Keratinocyte (primary cell): ENCODE data around the gene GOLGA8T. TPM values are rescaled to one million over a fixed set of nuclear protein-coding genes. Genes with fewer than 3 reads are reported as not detected.
"Not testable (repeated sequence)": the region's sequence is repeated elsewhere in the genome, so short reads cannot be mapped to it uniquely, and the experiment has no call there.

Experiments
- DNase-seq: peaks from one replicate; pipeline ENCODE4 v3.0.0-alpha.2; 2011; ENCODE audit warnings: low read depth, missing footprints, low spot score
- FAIRE-seq: peaks from 2 replicates; lab custom pipeline; 2011; peaks lifted over from hg19 to GRCh38; lab: Jason Lieb, UNC
- H2AFZ ChIP-seq: 2 replicates; pipeline ENCODE4 v1.6.0; 2012; ENCODE audit warnings: low read length, control low read depth, inconsistent platforms; ENCODE audit not compliant: control insufficient read depth
- H3K27ac ChIP-seq: 2 replicates; pipeline ENCODE4 v1.5.1; 2011; ENCODE audit warnings: low read length; ENCODE audit not compliant: control insufficient read depth, insufficient read depth
- H3K27me3 ChIP-seq: 3 replicates; pipeline ENCODE4 v1.6.0; 2011; ENCODE audit warnings: low read length; ENCODE audit not compliant: control insufficient read depth, insufficient read depth; ENCODE audit errors: extremely low read depth
- H3K36me3 ChIP-seq, 2 experiments: 2 replicates in 1 of 2; 3 replicates in 1 of 2; pipeline ENCODE4 v1.5.1; 2011; ENCODE audit warnings: low read length in 2 of 2, mild to moderate bottlenecking in 1 of 2; ENCODE audit not compliant: control insufficient read depth in 2 of 2, insufficient read depth in 2 of 2; ENCODE audit errors: extremely low read depth in 1 of 2
- H3K4me1 ChIP-seq: 3 replicates; pipeline ENCODE4 v1.5.1; 2011; ENCODE audit warnings: low read length; ENCODE audit not compliant: control insufficient read depth, insufficient read depth; ENCODE audit errors: extremely low read depth
- H3K4me2 ChIP-seq: 3 replicates; pipeline ENCODE4 v1.6.0; 2011; ENCODE audit warnings: low read depth, low read length; ENCODE audit not compliant: control insufficient read depth, insufficient read depth; ENCODE audit errors: extremely low read depth
- H3K4me3 ChIP-seq, 3 experiments: fragments of 200-600 bp in 1 of 3; sonication (generic) in 1 of 3; 2 replicates in 2 of 3; 3 replicates in 1 of 3; pipeline ENCODE4 v1.5.1; 2011 to 2016; ENCODE audit warnings: low read length in 3 of 3, mild to moderate bottlenecking in 3 of 3, control low read depth in 2 of 3, inconsistent platforms in 1 of 3, low read depth in 1 of 3, mixed read lengths in 1 of 3, mixed run types in 1 of 3, moderate library complexity in 1 of 3; ENCODE audit not compliant: control insufficient read depth in 2 of 3, insufficient read depth in 2 of 3; ENCODE audit errors: extremely low read depth in 1 of 3
- H3K79me2 ChIP-seq: 2 replicates; pipeline ENCODE4 v1.6.0; 2012; ENCODE audit warnings: low read length; ENCODE audit not compliant: control insufficient read depth, insufficient read depth
- H3K9ac ChIP-seq: 3 replicates; pipeline ENCODE4 v1.6.0; 2011; ENCODE audit warnings: low read length; ENCODE audit not compliant: control insufficient read depth, insufficient read depth; ENCODE audit errors: extremely low read depth
- H3K9me1 ChIP-seq: 3 replicates; pipeline ENCODE4 v1.6.0; 2011; ENCODE audit warnings: low read length; ENCODE audit not compliant: control insufficient read depth, insufficient read depth; ENCODE audit errors: extremely low read depth
- H3K9me3 ChIP-seq: 2 replicates; pipeline ENCODE4 v1.5.1; 2012; ENCODE audit warnings: low read depth, low read length; ENCODE audit not compliant: control insufficient read depth
- H4K20me1 ChIP-seq: 3 replicates; pipeline ENCODE4 v1.6.0; 2011; ENCODE audit warnings: low read length; ENCODE audit not compliant: control insufficient read depth, insufficient read depth; ENCODE audit errors: extremely low read depth
- dilution Hi-C: fragments of 300-500 bp; cut with MboI; formaldehyde crosslinking; loops from one replicate; pipeline ENCODE4 v1.7.0; 2020; ENCODE audit warnings: low sequenced_read_pairs; ENCODE audit not compliant: extremely low pct_ligation_motif_present
- polyA plus RNA-seq, 5 experiments: library from polyadenylated mRNA; depleted of rRNA in 3 of 5; stranded (reverse) in 3 of 5; stranded (forward) in 1 of 5; unstranded in 1 of 5; fragments of >200 nt; gene quantifications; 1 replicate in 1 of 5; 2 replicates in 3 of 5; 3 replicates in 1 of 5; pipeline versions ENCODE4 v1.2.1 to v1.2.3, GENCODE V29; 2011 to 2012; ENCODE audit warnings: missing spikeins in 2 of 5, low read depth in 1 of 5, low replicate concordance in 1 of 5

GOLGA8T gene
- polyA plus RNA-seq, 1 donor (not counting 4 experiments of a cell fraction or from before 2014, with no cell fraction given): not detected

GRCh38 chr15:30163759-30164158 is 28.9 kb downstream of the GOLGA8T start:
- H3K27ac ChIP-seq, H3K4me1 ChIP-seq, H2AFZ ChIP-seq, H3K27me3 ChIP-seq, H3K9ac ChIP-seq, dilution Hi-C loops, H3K4me3 ChIP-seq, H3K36me3 ChIP-seq, DNase-seq, H3K4me2 ChIP-seq, H3K9me1 ChIP-seq, H4K20me1 ChIP-seq, H3K9me3 ChIP-seq, FAIRE-seq, H3K79me2 ChIP-seq: not testable (repeated sequence)

- FAIRE-seq, H3K4me1 ChIP-seq, H3K9me1 ChIP-seq, H3K27me3 ChIP-seq, H3K9ac ChIP-seq, H3K4me3 ChIP-seq, H3K79me2 ChIP-seq, DNase-seq, H2AFZ ChIP-seq, H3K27ac ChIP-seq, dilution Hi-C loops, H3K4me2 ChIP-seq, H3K9me3 ChIP-seq, H4K20me1 ChIP-seq, H3K36me3 ChIP-seq: not testable (repeated sequence)
Measured at GRCh38 chr15:30164257-30164656, 29.4 kb downstream of the GOLGA8T start.

GRCh38 chr15:30167403-30167802 is 32.6 kb downstream of the GOLGA8T start:
- H3K36me3 ChIP-seq, H2AFZ ChIP-seq, DNase-seq, FAIRE-seq, H3K4me3 ChIP-seq, H3K27ac ChIP-seq, H3K9me3 ChIP-seq, H3K79me2 ChIP-seq, H3K9me1 ChIP-seq, H3K27me3 ChIP-seq, dilution Hi-C loops, H3K4me1 ChIP-seq, H4K20me1 ChIP-seq, H3K4me2 ChIP-seq, H3K9ac ChIP-seq: not testable (repeated sequence)

GRCh38 chr15:30167886-30168285 is 33.0 kb downstream of the GOLGA8T start:
- H3K9me3 ChIP-seq, H3K9ac ChIP-seq, FAIRE-seq, H3K36me3 ChIP-seq, H3K4me1 ChIP-seq, H2AFZ ChIP-seq, DNase-seq, H3K4me2 ChIP-seq, dilution Hi-C loops, H4K20me1 ChIP-seq, H3K79me2 ChIP-seq, H3K9me1 ChIP-seq, H3K27ac ChIP-seq, H3K27me3 ChIP-seq, H3K4me3 ChIP-seq: not testable (repeated sequence)

- H3K4me2 ChIP-seq, H3K9me1 ChIP-seq, H3K9ac ChIP-seq, H3K27ac ChIP-seq, H3K36me3 ChIP-seq, H3K27me3 ChIP-seq, H4K20me1 ChIP-seq, H2AFZ ChIP-seq, H3K4me3 ChIP-seq, H3K4me1 ChIP-seq, dilution Hi-C loops, H3K9me3 ChIP-seq, FAIRE-seq, DNase-seq, H3K79me2 ChIP-seq: not testable (repeated sequence)
Measured at GRCh38 chr15:30171452-30171851, 36.6 kb downstream of the GOLGA8T start.
